Measurements from ENCODE around the gene MROH2B.

MROH2B gene

GRCh38 chr5:41071242-41071641 is at the start of gene MROH2B:
Gene MROH2B (minus strand): TSS chr5:41071342. CDS start chr5:41070852, 490 bp downstream.
- DNase-seq (ENCODE audit: low spot score): no peak

- no peak for DNase-seq (ENCODE audit: low spot score)
Observed at GRCh38 chr5:41120600-41120999, 49.5 kb upstream of the MROH2B start.

GRCh38 chr5:41118177-41118576 is 47.0 kb upstream of the MROH2B start:
- DNase-seq (ENCODE audit: low spot score): no peak

DNA sequence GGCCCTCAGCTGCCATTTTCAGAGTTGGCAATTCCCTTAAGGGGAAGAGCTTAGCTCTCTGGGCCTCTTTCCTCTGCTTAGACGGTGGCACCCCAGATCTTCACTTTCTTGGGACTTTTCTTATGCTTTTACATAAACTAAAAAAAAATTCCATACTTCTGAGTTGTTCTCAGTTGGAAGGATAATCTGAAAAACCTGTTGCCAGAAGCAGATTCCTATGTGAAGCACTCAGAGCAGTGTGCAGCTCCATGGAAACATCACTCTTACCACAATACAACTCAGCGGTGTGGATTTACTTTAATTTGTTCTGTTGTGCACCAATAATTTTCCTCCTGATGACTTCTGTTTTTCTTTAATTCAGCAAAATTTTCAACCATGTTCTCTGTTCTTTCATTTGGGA is 44.1 kb upstream of the MROH2B start:
- no peak for DNase-seq (ENCODE audit: low spot score)

DNA sequence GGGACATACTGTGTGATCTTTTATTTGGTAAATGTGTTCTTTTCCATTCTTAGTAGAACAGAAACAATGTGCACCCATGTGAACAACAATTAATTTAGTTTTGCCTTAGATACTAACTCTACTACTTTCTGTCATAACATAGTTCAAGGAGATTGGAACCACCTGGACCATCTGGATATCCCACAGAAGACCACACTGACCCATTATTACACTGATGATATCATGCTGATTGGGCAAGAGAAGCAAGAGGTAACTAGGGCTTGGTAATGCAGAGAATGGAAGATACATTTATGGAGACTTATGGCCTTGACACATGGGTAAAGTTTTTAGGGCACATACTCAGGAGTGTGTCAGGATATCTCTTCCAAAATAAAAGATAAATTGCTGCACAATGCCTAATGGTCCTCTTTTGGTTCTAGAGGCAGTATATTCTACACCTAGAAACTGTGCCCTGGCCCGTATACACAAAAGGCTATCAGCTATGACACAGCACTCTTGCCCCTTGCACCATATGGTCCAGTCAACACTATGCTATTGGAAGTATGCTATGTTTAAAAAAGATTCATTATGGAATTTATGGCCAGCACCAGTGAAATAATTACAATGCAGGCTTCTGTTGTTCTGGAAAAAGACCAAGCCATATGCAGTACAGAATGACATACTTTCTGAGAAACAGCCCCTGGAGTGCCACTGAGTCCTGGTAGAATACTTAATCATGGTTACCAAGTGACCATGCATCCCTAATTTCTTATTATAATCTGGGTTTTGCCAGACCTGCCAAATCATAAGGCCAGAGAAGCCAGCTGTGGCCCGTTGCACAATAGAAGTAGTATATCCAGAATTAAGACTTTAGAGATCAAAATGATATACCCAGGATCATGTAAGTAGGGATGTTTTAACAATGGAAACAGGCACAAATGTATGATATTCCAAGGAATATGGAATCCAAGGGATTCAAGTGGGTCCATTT is 41.6 kb upstream of the MROH2B start:
- DNase-seq (ENCODE audit: low spot score): no peak

GRCh38 chr5:41109186-41109585 is 38.0 kb upstream of the MROH2B start:
- no peak for DNase-seq (ENCODE audit: low spot score)

GRCh38 chr5:41102341-41102740 is 31.2 kb upstream of the MROH2B start:
- DNase-seq (ENCODE audit: low spot score): no peak

DNA sequence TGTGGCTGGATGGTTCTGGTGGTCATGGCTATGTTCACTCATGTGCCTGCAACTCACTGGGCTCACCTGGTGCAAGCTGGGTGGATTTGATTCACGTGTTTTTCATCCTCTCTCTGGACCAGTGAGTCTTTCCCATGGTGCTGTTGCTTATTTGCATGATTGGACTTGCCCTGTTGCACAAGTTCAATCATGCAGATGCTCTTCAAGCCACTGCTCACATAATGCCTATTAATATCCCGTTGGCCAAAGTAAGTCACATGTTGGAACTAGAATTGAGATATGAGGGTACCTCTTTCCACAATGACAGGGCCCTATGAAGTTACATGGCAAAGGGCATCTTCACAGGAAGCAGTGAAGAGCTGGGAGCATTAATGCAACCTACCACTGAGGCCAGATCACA is 26.5 kb upstream of the MROH2B start:
- DNase-seq (ENCODE audit: low spot score): no peak

GRCh38 chr5:41095324-41096101 is 24.4 kb upstream of the MROH2B start:
- no peak for DNase-seq (ENCODE audit: low spot score)

GRCh38 chr5:41094871-41095270 is 23.7 kb upstream of the MROH2B start:
- DNase-seq (ENCODE audit: low spot score): peak; percentile 21

GRCh38 chr5:41093803-41094202 is 22.7 kb upstream of the MROH2B start:
- DNase-seq (ENCODE audit: low spot score): no peak

DNA sequence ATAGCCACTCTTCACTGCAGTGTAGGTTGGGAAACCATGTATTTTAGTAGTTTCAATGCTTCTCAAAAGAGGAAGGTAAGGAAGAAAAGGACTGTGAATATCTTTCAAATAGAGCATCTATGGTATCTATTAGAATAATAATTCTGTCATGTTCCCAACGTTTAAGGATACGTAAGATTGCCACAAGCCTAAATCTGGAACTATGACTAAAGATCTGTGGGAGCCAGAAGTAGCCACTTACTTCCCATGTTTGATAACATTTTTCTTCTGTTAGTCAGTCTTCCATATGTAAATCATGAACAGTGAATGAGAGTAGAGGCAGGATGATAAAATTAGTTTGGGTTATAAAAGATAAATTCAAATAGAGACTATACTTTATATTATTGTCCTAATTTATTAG is 16.3 kb upstream of the MROH2B start:
- DNase-seq (ENCODE audit: low spot score): no peak

GRCh38 chr5:41083306-41083705 is 12.2 kb upstream of the MROH2B start:
- no peak for DNase-seq (ENCODE audit: low spot score)

- no peak for DNase-seq (ENCODE audit: low spot score)
Observed at GRCh38 chr5:41071975-41072374, 833 bp upstream of the MROH2B start.

DNA sequence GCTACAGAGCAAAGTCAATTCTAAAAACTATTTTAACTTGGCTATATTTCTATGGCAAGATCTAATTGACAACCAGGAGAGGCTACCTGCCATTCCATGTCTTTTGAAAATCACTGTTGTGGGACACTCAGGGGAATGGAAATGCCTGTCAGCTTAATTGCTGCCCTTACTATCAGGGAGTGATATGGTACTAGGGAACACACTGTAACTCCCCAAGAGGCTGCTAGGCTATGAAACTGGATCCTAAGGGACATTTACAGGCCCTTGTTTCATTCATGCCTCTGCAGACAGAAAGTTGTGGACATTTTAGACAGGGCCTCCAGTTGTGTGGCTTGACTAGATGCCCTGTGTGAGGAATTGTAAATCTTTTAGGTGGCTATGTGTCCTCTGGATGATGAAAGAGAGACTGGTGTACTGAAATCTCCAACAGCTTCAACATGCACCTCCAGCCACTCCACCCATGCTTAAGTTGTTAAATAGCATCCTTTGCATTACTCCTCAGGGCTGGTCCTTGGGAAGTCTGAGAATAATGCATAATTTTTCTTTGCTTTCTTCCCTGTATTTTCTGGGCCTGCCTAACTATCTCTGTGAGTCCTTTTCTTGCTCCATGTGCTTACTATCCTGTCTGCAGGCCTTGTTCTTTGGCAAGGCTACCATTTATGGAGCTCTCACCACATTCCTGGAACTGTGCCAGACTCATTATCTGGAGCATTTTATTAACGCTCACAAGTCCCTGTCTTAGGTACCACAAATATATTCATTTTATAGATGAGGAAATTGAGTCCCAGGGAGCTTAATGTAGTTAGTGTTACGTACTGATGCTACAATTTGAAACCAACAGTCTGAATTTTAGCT is 3.2 kb downstream of the MROH2B start:
- no peak for DNase-seq (ENCODE audit: low spot score)

DNA sequence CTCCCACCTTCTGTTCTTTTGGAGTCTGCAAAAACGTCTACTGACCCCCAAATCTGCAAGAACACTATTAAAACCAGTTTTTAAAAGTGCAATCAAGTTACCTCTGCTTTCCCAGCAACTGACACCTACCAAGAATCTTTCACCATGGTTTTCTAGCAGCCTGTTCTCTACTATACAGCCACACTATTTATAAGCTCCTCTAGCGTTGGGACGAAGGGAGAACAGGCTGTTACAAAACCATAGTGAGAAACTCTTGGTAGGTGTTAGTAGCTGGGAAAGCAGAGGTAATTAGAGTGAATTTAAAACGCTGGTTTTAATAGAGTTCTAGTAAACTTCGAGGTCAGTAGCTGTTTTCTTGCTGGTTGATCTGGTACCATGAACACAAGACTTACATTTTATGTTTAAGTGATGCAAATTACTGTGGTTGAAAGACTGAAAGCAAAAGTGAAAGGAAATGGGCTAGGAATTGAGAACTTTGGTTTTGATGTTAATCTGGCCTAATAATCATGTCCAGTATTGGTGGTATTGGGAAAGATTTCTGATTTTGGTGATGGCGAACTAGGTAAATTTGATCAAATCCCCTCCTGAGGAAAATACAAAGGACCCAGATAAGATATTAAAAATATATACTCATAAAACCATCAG is 5.3 kb downstream of the MROH2B start:
- DNase-seq (ENCODE audit: low spot score): no peak

DNA sequence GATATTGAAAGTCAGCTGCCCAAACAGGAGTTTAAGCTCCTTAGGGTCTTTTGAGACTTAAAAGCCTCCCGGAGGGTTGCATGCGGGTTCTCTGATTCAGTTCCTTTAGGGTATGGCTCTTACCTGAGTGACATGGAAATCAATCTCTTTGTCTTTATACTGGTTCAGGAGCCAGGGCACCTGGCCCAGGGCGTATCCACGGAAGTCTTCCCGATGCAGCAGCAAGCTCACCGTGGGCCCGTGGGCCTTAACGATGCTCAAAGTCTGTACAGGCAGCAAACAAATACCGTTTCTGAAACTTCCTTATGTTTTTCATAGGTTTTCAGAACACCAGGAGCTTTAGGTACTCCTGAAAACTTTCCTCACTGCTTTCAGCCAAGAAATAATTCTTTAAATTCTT is 13.2 kb downstream of the MROH2B start:
- DNase-seq (ENCODE audit: low spot score): no peak

DNA sequence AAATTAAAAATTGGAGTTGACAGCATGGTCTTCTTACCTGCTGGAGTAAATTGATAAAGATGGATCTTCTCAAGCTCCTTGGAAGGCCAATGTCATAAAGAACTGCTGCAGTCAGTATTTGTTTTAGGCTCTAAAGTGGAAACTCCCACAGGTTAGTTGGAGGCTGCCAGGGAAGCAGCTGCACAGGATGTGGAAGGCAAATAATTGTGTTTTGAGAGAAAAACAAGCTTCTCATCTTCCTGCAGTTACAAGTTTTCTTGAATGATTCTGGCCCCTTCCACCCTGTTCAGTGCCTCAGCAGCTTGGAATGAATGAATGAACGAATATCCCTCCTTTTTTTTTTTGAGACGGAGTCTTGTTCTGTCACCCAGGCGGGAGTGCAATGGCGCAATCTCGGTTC is 13.9 kb downstream of the MROH2B start:
- DNase-seq (ENCODE audit: low spot score): no peak

DNA sequence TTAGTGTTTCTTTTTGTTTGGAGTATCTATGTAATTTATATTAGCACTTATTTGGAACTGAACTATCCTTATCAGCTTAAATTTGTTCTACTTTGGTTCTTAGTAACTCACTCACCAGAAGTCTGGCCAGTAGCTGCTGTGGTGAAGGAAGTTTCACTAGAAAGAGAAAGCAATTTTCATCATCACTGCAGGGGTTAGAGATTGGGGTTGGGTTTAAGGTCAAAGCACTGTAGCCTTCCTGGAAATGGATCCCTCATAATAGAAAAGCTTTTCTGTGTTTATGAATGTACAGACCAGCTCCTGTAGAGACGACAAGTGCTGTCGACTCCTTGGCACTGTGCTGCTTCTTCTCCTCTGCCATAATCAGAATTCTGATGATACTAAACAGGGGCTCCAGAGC is 22.2 kb downstream of the MROH2B start:
- DNase-seq (ENCODE audit: low spot score): no peak

- DNase-seq (ENCODE audit: low spot score): no peak
Observed at GRCh38 chr5:41043109-41043747, 27.9 kb downstream of the MROH2B start.

GRCh38 chr5:41032973-41033372 is 38.2 kb downstream of the MROH2B start:
- DNase-seq (ENCODE audit: low spot score): no peak

Measured in iPS-NIHi11 (cell line).